ENCODE measurements around the gene RAC3. TPM values are rescaled to one million over a fixed set of nuclear protein-coding genes. Genes with fewer than 3 reads are reported as not detected.

Gene RAC3
- total RNA-seq, 1 experiment from 2014 or later: 120 TPM

- intact Hi-C loops (cut with micrococcal nuclease): loop anchor here (2.0 to 10.0 kb wide), 3 partner anchors 62 to 378 kb away; partner anchors contain the start of genes FASN, HEXD and OGFOD3
- no TSS peak for BruUV-seq (replicated peaks)
- Histone ChIP-seq H3K27me3 (ENCODE audit: insufficient read depth, low read length) (no peaks in the 10 kb centered on the region), H3K9ac (ENCODE audit: low read length) (peak overlapping the region; percentile 94), H3K27ac (ENCODE audit: low read depth, low read length) (peak overlapping the region; percentile 91), H3K9me3 (ENCODE audit: control insufficient read depth in 1 of 2, insufficient read depth in 1 of 2, low read depth in 1 of 2, low read length in 2 of 2) (no peaks in the 10 kb centered on the region), H3K9me2 (ENCODE audit: insufficient read depth) (no peaks in the 10 kb centered on the region), H3K4me2 (ENCODE audit: low read length) (peak overlapping the region; percentile 95), H3K4me1 (ENCODE audit: control insufficient read depth in 1 of 2, insufficient read depth in 2 of 2, low read length in 2 of 2) (peaks cover 18 to 51% of the 10 kb centered on the region in 2 experiments), H3K79me2 (ENCODE audit: insufficient read depth, low read length) (peaks cover 28% of the 10 kb centered on the region; the same call in 1 of the 2 replicates), H3K4me3 (replicated peaks in 1 of 2; ENCODE audit: low read depth in 1 of 2, low read length in 2 of 2) (peak overlapping the region; percentile 92 to 93), H4K20me1 (ENCODE audit: insufficient read depth) (no peaks in the 10 kb centered on the region), H3K36me3 (ENCODE audit: control insufficient read depth in 1 of 2, insufficient read depth in 2 of 2, low read length in 2 of 2) (peaks cover 0 to 12% of the 10 kb centered on the region in 2 experiments; a peak in 1 of 4 replicates), H2AFZ (ENCODE audit: low read depth, low read length, poor library complexity, severe bottlenecking) (no peak overlapping the region)
- DNase-seq (ENCODE audit: low read depth, low spot score): no peak
- TF ChIP-seq POLR2A (IDR thresholded peaks at IDR 0.05; ENCODE audit: borderline replicate concordance, extremely low read depth, insufficient read depth, insufficient read length): no peak
- no peak for TF ChIP-seq ZNF274 (IDR thresholded peaks at IDR 0.05; ENCODE audit: low read depth, low read length)
- TF ChIP-seq YY1 (IDR thresholded peaks at IDR 0.05; ENCODE audit: extremely low read depth, insufficient replicate concordance, low read depth, low read length): no peak
- no peak for TF ChIP-seq SRF (IDR thresholded peaks at IDR 0.05; ENCODE audit: low read depth)
- TF ChIP-seq ATF3 (IDR thresholded peaks at IDR 0.05): no peak
- TF ChIP-seq CBX3 (IDR thresholded peaks at IDR 0.05; ENCODE audit: low read depth): no peak
- TF ChIP-seq EGR1 (IDR thresholded peaks at IDR 0.05; ENCODE audit: low read depth): no peak
- no peak for ATAC-seq
- ChIA-PET POLR2A (interaction anchor here (1.6 kb wide), 1 partner anchor 14 kb away, joined by 4 read pairs; the partner anchor contains the start of genes CENPX and LRRC45), RAD21 (ENCODE audit: low non-redundant PET in 1 of 2, low total read pairs in 2 of 2, uncharacterized antibody in 2 of 2, unreplicated experiment in 2 of 2) (no interaction called here), CTCF (interaction anchor here (1.6 to 4.8 kb wide), 2 partner anchors 15 to 69 kb away, joined by 11 to 57 read pairs; partner anchors contain the start of genes CENPX and LRRC45)
Observed at GRCh38 chr17:82036634-82037091, 5.2 kb downstream of the RAC3 start.
